HFFc6 (cell line): ENCODE data around the gene TSPAN18. TPM values are rescaled to one million over a fixed set of nuclear protein-coding genes. Genes with fewer than 3 reads are reported as not detected.

Experiments used
- DNase-seq: peaks from one replicate; pipeline ENCODE4 v3.0.0-alpha.2; 2018
- H3K27ac Mint-ChIP-seq: 2 replicates; pipeline ENCODE4 v1.8.0; 2020; ENCODE audit warnings: mild to moderate bottlenecking, mixed read lengths
- H3K27me3 Mint-ChIP-seq: 2 replicates; pipeline ENCODE4 v1.8.0; 2021; ENCODE audit warnings: mild to moderate bottlenecking, moderate library complexity, mixed read lengths; ENCODE audit not compliant: insufficient read depth
- H3K36me3 Mint-ChIP-seq: 2 replicates; pipeline ENCODE4 v1.8.0; 2021; ENCODE audit warnings: low read depth, mixed read lengths
- H3K4me1 Mint-ChIP-seq: 2 replicates; pipeline ENCODE4 v1.8.0; 2020; ENCODE audit warnings: low read depth, mixed read lengths
- H3K4me3 Mint-ChIP-seq: 2 replicates; pipeline ENCODE4 v1.8.0; 2020; ENCODE audit warnings: mild to moderate bottlenecking, moderate library complexity, mixed read lengths
- H3K9me3 Mint-ChIP-seq: 2 replicates; pipeline ENCODE4 v1.8.0; 2020; ENCODE audit warnings: mild to moderate bottlenecking, mixed read lengths
- total RNA-seq, 6 experiments: library from RNA; stranded (reverse); fragmentation: NEBNext Ultra II Directional; extraction: Animal tissue kit (Norgen Biotek cat#: 25700); gene quantifications; 2 replicates in 1 of 6; 3 replicates in 5 of 6; pipeline ENCODE4 v1.2.3, GENCODE V29; 2021
- TF ChIP-seq, protein P1 (sequence below): fragments of 200-600 bp; sonication (generic); IDR thresholded peaks from 2 replicates; pipeline ENCODE4 v1.5.0; 2021; ENCODE audit warnings: antibody characterized with exemption, mild to moderate bottlenecking

The TSPAN18 gene
- total RNA-seq, 6 experiments from 2014 or later: 0.09 TPM; not detected in 5

DNA sequence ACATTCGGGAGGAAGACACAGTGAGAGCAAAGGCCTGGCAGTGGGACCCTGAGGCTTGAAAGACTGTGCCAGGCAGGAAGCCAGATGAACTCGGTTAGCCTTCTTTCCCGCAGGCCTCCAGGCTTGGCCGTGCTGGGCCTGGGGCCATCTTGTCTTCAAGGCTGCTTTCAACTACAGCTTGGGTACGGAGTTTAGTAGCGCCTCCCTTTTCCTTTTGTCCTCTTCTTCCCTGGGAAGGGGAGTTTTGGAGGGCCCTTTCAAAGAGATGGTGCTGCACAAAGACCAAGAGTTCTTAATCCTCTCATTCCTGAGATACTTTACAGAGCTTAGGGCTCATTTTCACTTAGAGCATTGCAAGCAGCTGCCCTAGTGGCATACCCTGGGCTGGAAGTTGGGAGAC lies 136.5 kb downstream of the TSPAN18 start:
- H3K4me3 Mint-ChIP-seq: no peak overlapping the region
- no peak for DNase-seq
- H3K27ac Mint-ChIP-seq: no peak overlapping the region

DNA sequence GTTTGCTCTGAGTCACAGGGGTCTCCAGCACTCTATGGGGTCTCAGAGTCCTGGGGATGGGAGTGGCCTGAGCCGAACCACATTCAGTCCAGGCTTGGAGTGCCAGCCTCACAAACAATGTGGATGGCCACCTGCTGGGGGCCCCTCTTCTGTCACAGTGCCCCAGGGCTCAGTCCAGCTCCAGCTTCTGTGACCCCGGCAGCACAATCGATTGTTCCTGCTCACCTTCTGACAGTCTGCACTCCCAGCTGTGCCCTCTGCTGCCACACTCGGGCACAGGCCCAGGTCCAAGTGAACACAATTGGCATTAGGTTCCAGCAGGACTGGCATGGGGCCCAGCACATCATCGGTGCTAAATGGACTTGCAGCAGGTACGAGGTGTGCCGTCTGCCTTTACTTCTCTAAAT lies 139.1 kb downstream of the TSPAN18 start:
- Mint-ChIP-seq H3K36me3 (0 out of 2 replicates have a peak, but pooled peaks cover 5% of the 10 kb centered on the region), H3K27ac (no peak overlapping the region), H3K4me1 (peaks cover 25% of the 10 kb centered on the region), H3K4me3 (no peak overlapping the region), H3K9me3 (no peaks in the 10 kb centered on the region), H3K27me3 (peaks cover 33% of the 10 kb centered on the region)
- TF ChIP-seq, protein P1, sequence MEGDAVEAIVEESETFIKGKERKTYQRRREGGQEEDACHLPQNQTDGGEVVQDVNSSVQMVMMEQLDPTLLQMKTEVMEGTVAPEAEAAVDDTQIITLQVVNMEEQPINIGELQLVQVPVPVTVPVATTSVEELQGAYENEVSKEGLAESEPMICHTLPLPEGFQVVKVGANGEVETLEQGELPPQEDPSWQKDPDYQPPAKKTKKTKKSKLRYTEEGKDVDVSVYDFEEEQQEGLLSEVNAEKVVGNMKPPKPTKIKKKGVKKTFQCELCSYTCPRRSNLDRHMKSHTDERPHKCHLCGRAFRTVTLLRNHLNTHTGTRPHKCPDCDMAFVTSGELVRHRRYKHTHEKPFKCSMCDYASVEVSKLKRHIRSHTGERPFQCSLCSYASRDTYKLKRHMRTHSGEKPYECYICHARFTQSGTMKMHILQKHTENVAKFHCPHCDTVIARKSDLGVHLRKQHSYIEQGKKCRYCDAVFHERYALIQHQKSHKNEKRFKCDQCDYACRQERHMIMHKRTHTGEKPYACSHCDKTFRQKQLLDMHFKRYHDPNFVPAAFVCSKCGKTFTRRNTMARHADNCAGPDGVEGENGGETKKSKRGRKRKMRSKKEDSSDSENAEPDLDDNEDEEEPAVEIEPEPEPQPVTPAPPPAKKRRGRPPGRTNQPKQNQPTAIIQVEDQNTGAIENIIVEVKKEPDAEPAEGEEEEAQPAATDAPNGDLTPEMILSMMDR: no peak
- no peak for DNase-seq

More for the DNA sequence above, 136.5 kb downstream of the TSPAN18 start:
- H3K9me3 Mint-ChIP-seq: no peaks in the 10 kb centered on the region
- 0 out of 2 replicates have a peak, but pooled peaks cover 5% of the 10 kb centered on the region for H3K36me3 Mint-ChIP-seq
- H3K27me3 Mint-ChIP-seq: peaks cover 37% of the 10 kb centered on the region
- TF ChIP-seq, protein P1: no peak
- H3K4me1 Mint-ChIP-seq: peaks cover 38% of the 10 kb centered on the region

DNA sequence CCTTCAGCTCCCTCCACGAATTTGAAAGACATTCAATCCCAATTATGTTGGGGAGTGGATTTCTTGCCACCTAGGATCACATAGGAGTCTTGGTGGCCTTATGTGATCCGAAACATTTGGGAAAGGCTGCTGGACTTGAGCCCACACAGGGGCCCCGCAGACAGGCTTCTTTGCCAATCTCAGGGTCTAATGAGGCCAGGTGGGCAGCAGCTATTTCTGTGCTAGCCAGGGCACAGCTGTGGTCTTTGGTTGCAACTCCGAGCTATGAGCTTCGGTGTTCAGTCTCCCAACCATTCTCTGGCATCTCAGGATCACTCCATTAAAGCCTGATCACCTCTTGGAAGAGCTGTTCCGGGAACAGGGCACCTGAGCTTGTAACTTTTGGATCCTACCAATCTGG lies 139.5 kb downstream of the TSPAN18 start:
- Mint-ChIP-seq H3K27ac (no peak overlapping the region), H3K4me3 (no peak overlapping the region), H3K9me3 (no peaks in the 10 kb centered on the region), H3K36me3 (0 out of 2 replicates have a peak, but pooled peaks cover 5% of the 10 kb centered on the region), H3K4me1 (peaks cover 24% of the 10 kb centered on the region), H3K27me3 (peaks cover 35% of the 10 kb centered on the region)
- DNase-seq: no peak
- TF ChIP-seq, protein P1: no peak

DNA sequence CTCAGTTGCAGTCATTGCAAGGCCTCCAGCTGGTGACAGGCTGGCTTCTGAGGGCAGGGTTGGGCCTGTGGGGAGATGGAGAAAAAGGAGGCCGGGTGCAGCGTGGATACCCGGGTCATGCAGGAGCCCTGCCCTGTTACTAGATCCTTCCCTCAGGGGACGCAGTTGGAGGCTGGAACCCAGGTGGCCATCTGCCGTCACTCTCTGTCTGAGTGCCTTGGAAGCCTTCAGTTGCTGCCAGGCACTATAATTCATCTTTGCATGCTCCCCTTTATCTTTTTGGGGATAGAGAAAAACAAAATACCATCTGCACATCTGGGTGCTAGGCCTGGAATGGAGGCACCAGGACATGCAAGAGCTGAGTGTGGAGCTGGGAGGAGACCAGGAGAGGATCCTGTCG lies 141.3 kb downstream of the TSPAN18 start:
- Mint-ChIP-seq H3K9me3 (no peaks in the 10 kb centered on the region), H3K4me3 (no peak overlapping the region), H3K4me1 (peaks cover 6% of the 10 kb centered on the region), H3K27me3 (peaks cover 42% of the 10 kb centered on the region), H3K36me3 (0 out of 2 replicates have a peak, but pooled peaks cover under 1% of the 10 kb centered on the region), H3K27ac (no peak overlapping the region)
- no peak for DNase-seq
- TF ChIP-seq, protein P1: no peak

DNA sequence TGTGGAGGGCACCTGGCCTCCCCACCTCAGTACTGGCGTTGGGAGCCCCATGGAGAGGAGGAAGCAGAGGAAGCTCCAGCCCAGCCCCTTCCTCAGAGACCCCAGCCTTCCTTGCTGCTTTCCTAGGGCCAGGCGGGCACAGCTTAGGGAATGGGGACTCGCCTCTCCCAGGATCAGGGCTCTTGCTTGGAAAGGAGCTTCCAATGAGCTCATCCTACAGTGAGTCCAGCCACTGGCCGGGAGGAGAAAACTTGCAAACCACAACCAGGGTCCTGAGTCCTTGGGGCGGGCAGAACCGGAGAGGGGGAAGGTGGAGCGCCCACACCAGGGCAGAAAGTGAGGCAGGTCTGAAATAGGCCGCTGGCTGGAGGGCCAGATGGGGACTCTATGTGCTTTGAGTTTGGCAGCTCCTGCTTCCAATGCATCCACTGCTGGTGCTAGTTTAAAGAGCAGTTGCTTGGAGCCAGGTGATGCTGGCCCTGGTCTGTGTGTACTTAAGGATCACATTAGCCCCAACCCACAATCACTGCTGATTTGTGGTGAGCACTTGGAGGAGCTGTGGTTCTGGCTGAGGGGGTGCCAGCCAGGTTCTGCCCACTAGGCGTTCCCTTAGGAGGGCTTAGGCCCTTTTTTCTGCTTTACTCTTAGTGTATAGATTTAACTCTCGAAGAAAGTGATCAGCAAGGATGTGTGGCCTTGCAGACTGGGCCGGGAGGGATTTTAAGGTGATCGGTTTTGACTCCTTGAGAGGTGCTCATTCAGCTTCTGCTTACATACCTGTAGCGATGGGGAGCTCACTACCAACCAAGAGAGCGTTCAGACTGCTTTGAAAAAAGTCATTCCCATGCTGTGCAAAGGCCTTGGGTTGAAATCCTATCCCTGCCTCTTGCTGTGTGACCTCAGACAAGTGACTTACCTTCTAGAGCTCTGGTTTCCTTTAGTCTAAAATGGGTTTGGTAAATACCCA lies 142.0 kb downstream of the TSPAN18 start:
- H3K36me3 Mint-ChIP-seq: no peaks in the 10 kb centered on the region
- no peak overlapping the region for H3K27ac Mint-ChIP-seq
- no peak for DNase-seq
- TF ChIP-seq, protein P1: no peak
- H3K27me3 Mint-ChIP-seq: peaks cover 49% of the 10 kb centered on the region
- H3K4me3 Mint-ChIP-seq: no peak overlapping the region
- H3K9me3 Mint-ChIP-seq: no peaks in the 10 kb centered on the region
- H3K4me1 Mint-ChIP-seq: no peaks in the 10 kb centered on the region
